ENCODE data around the gene JTB. TPM values are rescaled to one million over a fixed set of nuclear protein-coding genes. Genes with fewer than 3 reads are reported as not detected.

JTB gene
- total and polyA plus RNA-seq, 9 of the 15 experiments (the other 6 are each of a cell fraction or from before 2014, with no cell fraction given): 24.7 to 308 (median 151) TPM

GRCh38 chr1:153945795-153946621 is 31.5 kb downstream of the JTB start (continued):
- TF ChIP-seq GATA2 (CRISPR knock-in tag; IDR thresholded peaks at IDR 0.05) (no peak), ZNF639 (CRISPR knock-in tag; conservative IDR thresholded peaks at IDR 0.05 in 1 of 2, IDR thresholded peaks at IDR 0.05 in 1 of 2) (peak in 1 of 2 experiments; percentile 90; a peak in 2 of 4 replicates), PRDM10 (IDR thresholded peaks at IDR 0.05; ENCODE audit: partially characterized antibody) (peak; percentile 69), ZNF584 (CRISPR knock-in tag; IDR thresholded peaks at IDR 0.05; ENCODE audit: low read depth) (0 out of 2 replicates have a peak, but pooled peaks have one; percentile 47), TSC22D4 (tag; IDR thresholded peaks at IDR 0.05) (no peak), USF2 (CRISPR knock-in tag; IDR thresholded peaks at IDR 0.05) (peak; percentile 57), ZBTB33 (CRISPR knock-in tag; IDR thresholded peaks at IDR 0.05) (0 out of 2 replicates have a peak, but pooled peaks have one; percentile 32), POLR2A (conservative IDR thresholded peaks at IDR 0.05) (peak; percentile 45; the same call in 1 of the 2 replicates), RBM14 (IDR thresholded peaks at IDR 0.05; ENCODE audit: borderline replicate concordance, insufficient read depth, low read depth, low read length) (0 out of 2 replicates have a peak, but pooled peaks have one; percentile 75), EP400 (IDR thresholded peaks at IDR 0.05) (peak; percentile 54; the same call in 1 of the 2 replicates), SP1 (CRISPR knock-in tag; IDR thresholded peaks at IDR 0.05) (peak; percentile 54; the same call in 1 of the 2 replicates), MAX (CRISPR knock-in tag; IDR thresholded peaks at IDR 0.05) (peak; percentile 57), KDM1A (IDR thresholded peaks at IDR 0.05) (no peak), SREBF1 (IDR thresholded peaks at IDR 0.05; ENCODE audit: borderline replicate concordance, low read depth, low read length) (no peak)
